ENCODE measurements around the gene EMC8.

Gene EMC8

DNA sequence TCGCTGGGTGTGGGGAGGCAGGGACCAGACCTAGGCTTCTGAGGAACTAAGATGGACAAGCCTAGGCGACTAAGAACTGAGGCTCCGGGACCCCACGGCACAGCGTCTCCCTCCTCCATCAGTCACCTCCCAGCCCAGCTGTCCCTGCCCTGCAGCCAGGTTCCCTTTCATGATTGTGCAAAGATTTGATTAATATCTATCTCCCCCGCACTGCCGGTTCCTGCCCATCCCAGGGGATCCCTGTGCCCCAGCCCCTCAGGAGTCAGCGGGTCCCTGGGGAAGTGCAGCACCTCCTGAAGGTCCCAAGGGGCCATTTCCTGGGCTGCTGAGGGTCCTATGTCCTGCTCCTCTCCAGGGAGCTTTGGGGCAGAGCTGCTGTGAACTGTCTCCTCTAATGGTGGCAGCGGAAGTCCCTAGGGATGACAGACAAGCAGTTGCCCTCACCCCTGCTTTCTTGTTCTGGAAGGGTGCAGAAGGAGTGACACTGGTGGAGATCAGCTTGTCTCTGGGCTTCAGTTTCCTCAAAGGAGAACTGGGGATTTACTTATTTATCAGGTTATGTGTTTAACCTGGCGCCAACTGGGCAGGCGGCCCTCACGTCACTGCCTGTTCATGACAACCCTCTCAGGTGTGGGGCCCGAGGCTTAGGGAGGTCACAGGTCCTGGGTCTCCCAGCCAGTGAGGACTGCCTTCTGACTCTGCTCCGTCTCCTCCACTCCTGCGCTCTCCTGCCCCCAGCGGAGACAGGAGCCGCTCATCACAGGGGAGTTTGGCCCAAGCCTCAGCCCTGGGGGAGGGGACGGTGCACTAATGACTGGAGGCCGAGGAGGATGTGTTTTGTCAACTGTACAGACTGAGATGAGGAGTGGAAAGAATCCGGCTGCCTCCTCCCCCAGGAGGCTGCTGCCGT lies 46.6 kb downstream of the EMC8 start:
- peak; percentile 71 for DNase-seq

DNA sequence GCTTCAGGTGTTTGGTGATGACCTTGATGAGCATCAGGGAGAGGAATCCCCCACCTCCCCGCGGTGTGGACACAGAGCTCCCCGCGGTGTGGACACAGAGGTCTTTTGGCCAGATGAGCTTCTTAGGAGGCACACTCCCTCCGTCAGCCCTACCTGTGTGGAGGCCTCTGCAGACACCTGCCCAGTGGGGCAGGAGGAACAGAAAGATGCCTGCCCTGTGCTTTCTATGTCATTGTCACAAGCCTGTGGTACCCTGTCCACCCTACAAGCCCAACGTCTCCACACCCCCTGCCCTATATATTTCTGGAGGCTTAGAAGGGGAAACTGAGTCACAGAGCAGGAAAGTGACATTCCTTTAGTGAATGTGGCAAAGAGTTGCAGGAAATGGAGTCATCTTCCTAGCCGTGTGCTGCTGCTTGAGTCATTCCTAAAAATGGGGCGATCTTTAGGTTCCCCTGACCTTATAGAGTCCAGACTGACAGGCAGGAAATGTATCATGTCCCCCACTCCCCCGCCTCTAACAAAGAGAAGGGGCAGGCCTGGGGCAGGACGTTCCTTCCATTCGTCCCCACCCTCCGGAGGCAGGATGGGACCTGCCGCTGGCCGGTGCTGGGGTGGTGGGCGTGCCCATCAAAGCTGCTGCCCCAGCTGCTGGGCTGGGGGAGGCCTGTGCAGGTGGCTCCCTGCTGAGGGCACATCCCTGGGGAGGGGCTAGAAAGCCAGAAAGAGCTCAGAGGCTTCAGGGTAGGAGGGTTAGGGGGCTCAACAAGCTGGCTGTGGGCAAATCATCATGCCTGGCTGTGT lies 47.4 kb downstream of the EMC8 start:
- DNase-seq = no peak

DNA sequence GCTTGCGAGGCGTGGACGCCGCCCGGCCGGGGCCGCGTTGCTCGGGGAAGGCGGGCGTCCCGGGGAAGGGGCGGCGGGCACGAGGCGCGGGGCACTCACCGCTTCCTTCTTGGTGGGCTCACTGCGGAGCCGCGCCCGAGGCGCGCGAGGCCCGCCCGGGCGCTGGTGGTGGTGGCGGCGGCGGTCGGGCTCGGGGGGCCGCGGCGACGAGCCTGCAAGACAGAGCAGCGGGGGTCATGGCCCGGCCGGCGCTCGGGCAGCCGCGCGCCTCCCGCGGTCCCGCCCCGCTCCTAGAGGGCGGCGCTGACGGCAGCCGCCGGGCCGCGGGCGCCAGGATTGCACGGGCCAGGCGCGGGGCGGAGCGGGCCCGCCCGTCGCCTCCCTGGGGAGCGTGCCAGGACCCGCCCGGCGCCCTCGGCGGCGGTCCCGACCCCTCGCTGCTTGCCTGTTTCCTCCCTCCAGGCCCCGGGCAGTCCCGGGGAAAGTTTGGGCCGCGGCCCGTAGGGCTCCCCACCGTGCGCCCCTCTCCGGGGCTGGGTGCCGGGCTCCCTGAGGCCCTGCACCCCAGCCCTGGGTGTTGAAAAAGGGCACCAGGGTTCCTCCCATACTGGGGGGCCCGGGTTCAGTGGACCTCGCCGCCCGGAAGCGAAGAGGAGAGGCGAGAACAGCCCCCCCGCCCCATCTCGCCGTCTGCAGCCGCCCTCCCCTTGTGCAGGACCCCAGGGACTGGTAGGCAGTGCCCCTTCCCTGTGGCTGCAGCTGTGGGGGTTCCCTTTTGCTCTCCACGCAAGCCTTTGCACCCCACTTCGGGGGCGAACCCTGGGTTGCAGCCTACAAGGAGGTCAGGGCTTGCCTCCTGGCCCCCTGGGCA lies 48.3 kb downstream of the EMC8 start, which contains the start of gene C16orf74:
TSS of gene C16orf74 (minus strand) at position 270 of the 871 bp plus-strand sequence. CDS start 15,879 bp downstream, outside the sequence.
- peak; percentile 32 for DNase-seq

DNA sequence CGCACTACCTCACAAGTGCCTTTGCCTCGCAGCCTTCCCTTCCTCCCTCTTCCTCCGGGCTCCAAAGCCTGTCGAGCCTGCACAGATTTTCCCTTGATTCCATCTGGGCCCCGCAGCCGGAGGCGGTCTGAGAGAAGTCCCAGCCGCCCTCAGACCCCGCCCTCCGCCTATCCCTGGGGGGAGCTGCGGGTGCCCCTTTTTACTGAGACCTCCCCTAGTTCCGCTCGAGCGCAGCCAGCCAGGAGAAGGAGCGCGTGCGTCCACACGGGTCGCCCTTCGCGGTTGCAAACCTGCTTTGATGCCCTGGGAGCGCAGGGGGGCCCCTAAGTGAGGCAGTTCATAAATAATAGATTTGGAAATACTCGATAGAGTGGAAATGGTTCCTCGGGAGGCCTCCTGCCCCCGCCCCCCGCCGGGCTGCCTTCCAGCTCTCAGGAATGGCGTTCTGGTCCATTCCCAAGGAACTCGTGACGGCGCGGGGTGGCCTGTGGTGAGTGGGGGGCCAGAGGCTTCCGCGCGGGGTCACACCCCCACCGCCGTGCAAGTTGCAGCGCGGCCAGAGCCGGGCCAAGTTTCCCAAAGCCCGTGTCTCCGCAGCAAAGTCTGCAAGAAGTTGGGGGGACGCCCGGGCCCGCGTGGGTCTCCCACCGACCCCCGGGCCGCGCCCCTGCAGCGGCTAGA lies 49.1 kb downstream of the EMC8 start:
- DNase-seq = no peak

DNA sequence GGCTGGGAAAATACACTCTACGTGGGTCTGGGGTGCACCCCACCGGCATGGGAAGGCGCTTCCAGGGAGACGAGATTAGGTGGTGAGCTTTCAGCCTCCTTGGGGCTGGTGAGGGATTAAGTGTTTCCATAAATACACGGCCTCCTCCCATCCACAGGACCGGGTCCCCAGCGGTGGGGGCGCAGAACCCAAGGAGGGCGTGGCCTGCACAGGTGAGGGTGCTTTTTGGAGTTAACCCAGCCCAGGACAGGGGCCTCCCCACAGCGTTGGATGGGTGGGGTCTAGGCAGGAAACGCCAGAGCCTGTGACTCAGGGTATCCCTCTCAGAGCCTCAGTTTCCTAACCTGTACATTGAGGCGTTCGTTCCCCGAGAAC lies 49.6 kb downstream of the EMC8 start:
- DNase-seq = no peak

DNA sequence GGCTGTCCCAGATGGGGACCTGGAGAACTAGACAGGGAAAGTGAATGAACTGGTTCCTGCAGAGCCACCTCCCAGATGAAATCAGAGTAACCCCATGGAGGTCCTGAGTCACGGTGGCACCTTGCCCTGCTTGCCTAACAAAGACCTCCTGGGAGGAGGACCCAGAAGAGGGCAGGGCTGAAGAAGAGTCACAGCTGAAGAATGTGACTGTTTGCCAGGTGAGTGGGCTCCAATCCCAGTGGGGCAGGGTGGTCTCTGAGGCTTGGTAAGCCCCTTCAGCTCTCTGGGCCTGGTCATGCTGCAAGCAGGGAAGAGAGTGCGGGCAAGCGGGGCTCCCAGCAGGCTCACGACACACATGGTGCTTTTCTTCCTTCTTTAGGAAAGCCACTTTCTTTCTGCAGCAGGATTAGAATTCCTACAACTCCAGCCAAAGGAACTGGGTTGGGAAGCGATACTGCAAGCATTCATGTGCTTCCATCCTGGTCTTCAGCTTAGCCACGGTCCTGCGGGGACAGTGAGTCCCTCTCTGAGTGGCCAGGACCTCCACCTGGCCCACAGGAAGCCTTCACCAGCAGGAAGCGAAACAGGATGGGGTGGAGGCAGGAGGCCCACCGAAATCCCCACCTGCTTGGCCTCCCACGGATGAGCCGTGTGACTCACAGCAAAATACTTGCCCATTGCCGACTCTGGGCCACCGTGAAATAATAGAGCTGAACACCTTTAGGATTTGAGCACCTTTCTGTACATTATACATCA lies 52.7 kb downstream of the EMC8 start:
- DNase-seq = no peak

DNA sequence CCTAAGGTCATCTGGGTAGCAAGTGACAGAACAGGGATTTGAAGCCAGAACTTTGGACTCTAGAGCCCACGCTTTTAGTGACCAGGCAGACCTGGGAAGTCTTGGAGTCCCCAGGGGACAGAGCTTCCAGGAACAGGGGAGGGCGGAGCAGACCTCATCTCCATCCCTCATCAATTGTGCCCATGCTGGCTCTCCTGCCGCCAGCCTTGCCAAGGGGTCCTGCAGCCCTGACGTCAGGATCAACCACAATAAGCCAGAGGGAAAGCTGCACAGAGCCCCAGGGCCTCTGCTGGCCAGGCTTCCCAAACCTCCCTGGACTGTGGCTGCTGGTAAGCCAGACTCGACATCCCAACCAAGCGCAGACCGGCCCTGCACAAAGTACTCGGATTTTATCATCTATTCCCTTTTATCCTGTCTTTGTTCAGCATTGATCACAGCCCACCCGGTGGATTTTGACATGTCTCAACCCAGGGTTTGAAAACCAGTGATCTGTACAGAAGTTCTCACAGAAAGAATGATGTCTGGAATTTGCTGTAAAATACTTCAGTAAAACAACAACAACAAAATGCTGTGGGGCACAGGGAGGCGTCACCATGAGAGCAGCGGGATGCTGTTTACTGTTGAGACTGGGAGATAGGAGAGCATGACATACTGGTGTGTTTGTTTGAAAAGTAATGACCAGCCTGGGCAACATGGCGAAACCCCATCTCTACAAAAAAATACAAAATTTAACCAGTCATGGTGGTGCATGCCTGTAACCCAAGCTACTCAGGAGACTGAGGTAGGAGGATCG lies 60.2 kb downstream of the EMC8 start:
- DNase-seq = no peak

DNA sequence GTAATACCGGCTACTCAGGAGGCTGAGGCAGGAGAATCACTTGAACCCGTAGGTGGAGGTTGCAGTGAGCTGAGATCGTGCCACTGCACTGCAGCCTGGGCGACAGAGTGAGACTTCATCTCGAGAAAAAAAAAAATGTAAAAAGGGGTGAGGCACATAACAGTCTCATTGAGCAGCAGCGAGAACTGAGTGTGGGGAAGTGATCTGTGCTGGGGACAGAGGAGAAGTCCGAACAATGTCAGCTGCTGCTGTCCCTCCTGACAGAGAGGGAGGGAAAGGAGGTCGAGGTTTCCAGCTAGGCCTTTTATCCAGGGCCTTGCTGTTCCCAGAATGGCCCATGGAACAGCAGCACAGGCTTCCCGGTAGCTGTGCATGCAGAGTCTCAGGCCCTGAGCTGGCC lies 62.4 kb downstream of the EMC8 start:
- DNase-seq = no peak

DNA sequence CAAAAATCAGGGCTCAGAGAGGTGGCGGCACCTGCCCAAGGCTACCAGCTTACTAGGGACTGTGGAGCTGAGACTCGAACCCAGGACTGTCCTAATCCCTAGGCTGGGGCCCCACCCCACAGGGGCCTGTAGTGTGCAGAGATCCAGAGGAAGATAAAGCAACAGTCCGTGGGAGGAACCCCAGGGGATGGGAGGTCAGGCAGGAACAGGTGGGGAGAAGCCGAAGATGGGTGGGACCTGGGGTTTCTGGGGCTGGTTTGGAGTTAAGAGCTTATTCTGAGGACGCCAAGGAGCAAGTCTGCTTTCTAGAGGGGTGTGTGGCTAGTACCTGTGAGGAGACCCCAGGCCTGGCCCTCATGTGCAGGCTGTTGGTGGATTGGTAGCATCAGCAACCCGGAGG lies 63.4 kb downstream of the EMC8 start:
- DNase-seq = no peak

DNA sequence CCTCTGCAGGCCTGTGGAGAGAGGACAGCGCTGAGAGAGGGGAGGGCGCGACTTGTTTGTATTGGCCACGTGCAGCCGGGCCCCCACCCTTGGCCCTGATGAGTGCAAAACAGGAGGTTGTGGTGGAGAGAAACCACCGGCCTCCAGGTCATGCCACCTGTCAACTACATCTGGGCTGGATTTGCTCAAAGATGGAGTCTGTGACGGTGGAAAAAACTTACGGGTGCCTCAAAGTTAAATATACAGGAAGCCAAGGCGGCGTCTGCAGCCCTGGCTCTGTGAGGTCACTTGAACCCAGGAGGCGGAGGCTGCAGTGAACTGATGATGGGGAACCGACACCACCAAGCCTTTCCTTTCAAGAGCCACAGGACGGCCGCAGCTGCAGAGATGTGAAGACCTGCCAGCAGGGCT lies 64.1 kb downstream of the EMC8 start:
- no peak for DNase-seq

DNA sequence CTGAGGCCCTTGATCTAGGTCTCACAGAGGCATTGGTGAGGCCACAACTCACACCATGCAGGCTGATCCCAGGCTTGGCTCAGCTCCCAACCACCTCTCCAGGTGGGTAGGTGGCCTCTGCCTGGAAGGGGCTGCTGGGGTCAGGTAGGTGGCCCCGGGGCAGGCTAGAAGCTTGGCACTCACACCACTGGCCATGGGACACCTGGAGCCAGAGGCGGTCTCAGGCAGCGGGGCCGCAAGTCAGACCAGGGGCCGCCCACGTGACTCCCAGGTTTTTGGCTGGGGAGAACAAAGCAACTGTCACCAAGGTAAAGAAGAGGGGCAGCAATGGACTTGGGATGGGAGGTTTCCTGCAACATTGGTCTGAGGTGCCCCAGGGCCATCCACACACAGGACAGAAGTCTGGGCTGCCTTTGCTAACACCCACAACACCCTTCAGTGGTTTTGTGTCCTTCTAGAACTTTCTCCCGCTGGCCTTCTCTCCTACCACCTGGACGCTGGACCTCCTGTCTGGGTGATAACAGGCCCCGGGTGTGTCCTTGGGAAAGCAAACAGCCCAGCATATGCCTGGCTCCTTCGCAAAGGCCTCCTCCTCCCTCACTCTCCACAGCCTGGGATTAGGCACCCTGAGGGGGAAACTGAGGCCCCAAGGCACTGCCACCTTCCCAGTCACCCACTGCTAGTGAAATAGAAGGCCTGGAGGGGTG lies 64.9 kb downstream of the EMC8 start:
- no peak for DNase-seq

DNA sequence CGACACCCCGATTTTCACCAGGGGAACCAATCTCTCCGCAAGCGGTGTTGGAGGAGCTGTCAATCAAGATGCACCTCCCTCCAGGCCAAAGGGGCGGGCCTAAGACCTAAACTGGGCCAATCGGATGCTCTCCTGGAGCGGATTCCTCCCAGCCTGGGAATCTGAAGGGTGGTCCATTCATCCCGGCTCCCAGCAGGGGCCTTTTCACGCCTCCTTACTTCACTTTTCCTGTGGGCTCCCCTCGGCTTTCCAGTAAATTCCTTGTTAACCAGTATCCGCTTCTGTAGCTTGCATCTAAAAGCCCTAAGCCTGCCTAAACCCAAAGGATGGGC lies 65.5 kb downstream of the EMC8 start:
- no peak for DNase-seq

DNA sequence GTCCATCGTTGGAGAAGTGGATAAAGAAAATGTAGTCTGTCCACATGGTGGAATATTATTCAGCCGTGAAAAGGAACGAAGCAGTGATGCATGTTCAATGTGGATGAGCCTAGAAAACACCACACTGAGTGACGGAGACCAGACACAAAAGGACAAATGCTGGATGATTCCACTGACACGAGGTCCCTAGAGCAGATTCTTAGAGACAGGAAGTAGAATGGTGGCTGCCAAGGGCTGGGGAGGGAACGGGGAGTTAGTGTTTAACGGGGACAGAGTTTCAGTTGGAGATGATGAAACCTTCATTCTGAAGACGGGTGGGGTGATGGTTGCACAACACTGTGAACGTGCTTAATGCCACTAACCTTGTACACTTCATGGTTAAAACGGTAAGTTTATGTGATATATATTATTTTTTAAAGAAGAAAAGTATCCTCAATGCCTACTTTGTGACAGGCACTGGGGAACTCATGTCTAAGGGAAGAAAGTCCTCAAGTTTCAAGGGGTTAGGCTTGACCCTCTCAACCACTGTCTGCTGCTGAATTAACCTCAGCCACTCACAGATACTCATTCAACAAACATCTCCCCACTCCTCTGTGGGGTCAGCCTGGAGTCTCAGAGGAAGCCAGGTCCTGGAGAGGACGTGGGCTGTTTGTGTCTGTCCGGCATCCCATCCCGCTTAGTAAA lies 66.0 kb downstream of the EMC8 start:
- no peak for DNase-seq

DNA sequence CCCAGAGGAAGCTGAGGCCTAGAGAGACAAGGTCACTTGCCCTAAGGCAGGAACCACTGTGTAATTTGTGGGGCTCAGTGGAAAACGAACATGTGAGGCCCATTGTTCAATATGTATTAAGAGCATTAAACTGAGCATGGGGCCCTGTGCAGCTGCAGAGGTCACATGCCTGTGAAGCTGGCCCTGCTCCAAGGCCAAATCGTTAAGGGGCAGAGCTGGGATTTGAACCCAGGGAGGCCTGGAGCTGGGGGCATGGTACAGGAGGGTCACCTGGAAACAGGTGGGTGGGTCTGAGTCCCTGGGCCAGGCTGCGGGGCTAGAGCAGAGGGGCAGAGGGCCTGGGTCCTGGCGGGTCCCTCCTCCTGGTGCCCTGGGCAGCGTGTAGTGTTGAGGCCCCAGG lies 68.2 kb downstream of the EMC8 start:
- DNase-seq = no peak

DNA sequence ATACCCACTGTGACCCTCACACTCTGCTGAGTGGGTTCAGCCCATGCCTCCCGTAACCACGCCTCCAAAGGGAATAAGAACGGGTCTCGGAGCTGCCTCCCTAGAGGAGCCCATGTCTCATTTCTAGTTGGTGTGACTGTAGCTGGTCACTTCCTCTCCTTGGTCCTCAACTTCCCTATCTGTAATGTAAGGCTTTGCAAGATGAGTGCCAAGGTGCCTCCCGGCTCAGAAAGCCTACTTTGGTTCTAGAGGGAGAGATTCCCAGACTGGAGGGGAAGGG lies 69.2 kb downstream of the EMC8 start:
- no peak for DNase-seq

DNA sequence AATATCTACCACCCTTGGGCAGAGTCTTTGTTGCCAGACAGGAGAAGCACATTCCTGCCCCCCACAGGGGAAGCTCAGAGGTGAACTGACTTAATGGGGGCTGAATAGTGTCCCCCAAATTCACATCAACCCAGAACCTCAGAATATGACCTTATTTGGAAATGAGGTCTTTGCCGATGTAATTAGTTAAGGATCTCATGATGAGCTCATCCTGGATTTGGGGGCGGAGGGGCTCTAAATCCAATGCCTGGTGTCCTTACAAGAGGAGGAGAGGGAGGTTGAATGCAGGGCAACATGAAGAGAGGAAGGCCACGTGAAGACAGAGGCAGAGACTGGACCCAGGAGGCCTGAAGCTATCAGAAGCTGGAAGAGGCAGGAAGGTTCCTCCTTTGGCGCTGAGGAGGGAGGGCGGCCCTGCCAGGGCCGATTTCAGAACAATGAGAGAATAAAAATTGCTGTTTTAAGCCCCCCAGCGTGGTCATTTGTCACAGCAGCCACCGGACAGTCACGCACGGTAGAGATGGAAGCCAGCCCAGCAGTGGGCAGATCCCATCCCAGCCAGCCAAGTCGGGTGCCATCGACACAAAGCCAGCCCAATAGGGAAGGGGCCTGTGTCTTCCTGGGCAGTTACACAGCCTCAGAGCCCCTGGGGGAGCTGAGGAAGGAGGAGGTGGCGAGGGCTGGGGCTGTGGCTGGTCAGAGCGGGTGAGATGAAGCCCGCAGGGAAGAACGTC lies 69.7 kb downstream of the EMC8 start:
- no peak for DNase-seq

DNA sequence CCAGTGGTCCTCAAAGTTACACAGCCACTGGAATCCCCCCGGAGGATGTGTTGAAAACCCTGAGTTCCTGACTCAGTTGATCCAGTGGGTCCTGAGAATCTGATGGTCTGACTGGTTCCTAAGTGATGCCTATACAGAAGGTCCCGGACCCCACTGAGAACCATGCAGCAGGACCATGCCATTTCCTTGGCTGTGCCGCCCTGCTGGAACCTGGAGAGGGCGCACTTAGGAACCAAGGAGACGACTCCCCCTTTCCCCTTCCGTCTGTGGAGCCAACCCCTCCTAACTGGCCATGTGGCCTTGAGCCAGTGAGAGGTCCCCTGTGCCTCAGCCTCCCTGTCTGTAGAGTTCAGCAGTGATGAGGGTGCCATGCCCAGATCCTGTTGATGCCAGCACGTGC lies 70.5 kb downstream of the EMC8 start:
- DNase-seq = no peak

Data from NCI-H510A (cell line).